ENCODE results near the gene NFYA.
A peak's percentile ranks its signal among the peaks of the same experiment; 100 is the strongest.

DNA sequence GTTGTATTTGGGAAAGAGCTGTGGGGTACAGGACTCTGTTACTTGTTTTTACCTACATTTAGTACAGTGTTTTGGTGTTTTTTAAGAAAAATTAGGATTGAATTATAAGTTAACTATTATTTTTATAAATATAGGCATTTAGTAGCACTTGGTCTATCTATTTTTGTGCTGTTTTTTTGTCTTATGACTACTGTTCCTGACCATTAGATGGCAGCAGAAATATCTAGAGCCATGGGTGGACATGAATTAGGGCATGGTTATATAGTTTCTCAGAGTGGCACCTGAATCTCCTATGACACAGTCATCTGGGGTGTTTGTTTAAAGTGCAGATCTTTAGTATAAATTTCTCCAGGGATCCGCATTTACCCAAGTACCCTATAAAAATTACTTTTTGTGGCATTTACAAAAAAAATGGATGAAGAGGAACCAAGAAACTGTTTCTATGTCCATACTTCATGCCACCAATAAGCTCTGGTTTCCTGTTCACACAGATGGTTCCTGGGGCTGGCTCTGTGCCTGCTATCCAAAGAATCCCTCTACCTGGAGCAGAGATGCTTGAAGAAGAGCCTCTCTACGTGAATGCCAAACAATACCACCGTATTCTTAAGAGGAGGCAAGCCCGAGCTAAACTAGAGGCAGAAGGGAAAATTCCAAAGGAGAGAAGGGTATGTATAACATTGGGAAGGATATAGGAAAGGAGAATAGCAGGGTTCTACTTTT, 19.8 kb downstream of the NFYA start:
- no peak for TF ChIP-seq TAF1 (IDR thresholded peaks at IDR 0.05; ENCODE audit: low read depth)
- TF ChIP-seq, protein P1, sequence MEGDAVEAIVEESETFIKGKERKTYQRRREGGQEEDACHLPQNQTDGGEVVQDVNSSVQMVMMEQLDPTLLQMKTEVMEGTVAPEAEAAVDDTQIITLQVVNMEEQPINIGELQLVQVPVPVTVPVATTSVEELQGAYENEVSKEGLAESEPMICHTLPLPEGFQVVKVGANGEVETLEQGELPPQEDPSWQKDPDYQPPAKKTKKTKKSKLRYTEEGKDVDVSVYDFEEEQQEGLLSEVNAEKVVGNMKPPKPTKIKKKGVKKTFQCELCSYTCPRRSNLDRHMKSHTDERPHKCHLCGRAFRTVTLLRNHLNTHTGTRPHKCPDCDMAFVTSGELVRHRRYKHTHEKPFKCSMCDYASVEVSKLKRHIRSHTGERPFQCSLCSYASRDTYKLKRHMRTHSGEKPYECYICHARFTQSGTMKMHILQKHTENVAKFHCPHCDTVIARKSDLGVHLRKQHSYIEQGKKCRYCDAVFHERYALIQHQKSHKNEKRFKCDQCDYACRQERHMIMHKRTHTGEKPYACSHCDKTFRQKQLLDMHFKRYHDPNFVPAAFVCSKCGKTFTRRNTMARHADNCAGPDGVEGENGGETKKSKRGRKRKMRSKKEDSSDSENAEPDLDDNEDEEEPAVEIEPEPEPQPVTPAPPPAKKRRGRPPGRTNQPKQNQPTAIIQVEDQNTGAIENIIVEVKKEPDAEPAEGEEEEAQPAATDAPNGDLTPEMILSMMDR (IDR thresholded peaks at IDR 0.05; ENCODE audit: poor library complexity, severe bottlenecking), result peak; percentile 63
- TF ChIP-seq, protein P2, sequence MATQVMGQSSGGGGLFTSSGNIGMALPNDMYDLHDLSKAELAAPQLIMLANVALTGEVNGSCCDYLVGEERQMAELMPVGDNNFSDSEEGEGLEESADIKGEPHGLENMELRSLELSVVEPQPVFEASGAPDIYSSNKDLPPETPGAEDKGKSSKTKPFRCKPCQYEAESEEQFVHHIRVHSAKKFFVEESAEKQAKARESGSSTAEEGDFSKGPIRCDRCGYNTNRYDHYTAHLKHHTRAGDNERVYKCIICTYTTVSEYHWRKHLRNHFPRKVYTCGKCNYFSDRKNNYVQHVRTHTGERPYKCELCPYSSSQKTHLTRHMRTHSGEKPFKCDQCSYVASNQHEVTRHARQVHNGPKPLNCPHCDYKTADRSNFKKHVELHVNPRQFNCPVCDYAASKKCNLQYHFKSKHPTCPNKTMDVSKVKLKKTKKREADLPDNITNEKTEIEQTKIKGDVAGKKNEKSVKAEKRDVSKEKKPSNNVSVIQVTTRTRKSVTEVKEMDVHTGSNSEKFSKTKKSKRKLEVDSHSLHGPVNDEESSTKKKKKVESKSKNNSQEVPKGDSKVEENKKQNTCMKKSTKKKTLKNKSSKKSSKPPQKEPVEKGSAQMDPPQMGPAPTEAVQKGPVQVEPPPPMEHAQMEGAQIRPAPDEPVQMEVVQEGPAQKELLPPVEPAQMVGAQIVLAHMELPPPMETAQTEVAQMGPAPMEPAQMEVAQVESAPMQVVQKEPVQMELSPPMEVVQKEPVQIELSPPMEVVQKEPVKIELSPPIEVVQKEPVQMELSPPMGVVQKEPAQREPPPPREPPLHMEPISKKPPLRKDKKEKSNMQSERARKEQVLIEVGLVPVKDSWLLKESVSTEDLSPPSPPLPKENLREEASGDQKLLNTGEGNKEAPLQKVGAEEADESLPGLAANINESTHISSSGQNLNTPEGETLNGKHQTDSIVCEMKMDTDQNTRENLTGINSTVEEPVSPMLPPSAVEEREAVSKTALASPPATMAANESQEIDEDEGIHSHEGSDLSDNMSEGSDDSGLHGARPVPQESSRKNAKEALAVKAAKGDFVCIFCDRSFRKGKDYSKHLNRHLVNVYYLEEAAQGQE (IDR thresholded peaks at IDR 0.05; ENCODE audit: borderline replicate concordance), result no peak
- no peak for TF ChIP-seq POLR2AphosphoS5 (IDR thresholded peaks at IDR 0.05)
- no peak for TF ChIP-seq EZH2 (IDR thresholded peaks at IDR 0.05; ENCODE audit: borderline replicate concordance, insufficient read depth, low read length, poor library complexity, severe bottlenecking)

Data from neural cell (in vitro differentiated cells).